Lower leg skin (tissue), 4 donors: ENCODE measurements around the gene GORASP1. TPM values are rescaled to one million over a fixed set of nuclear protein-coding genes. Genes with fewer than 3 reads are reported as not detected.

Experiments
- DNase-seq, 2 donors: peaks; one replicate each; pipeline ENCODE4 v3.0.0-alpha.2; 2019; ENCODE audit warnings: low spot score in 2 of 2
- H3K4me3 ChIP-seq: fragments of 200-600 bp; sonication (generic); 2 replicates; pipeline ENCODE4 v1.5.1; 2017; ENCODE audit warnings: mild to moderate bottlenecking, low read depth; ENCODE audit not compliant: poor library complexity, severe bottlenecking
- CTCF ChIP-seq, 3 donors: fragments of 450-650 bp; IDR thresholded peaks; one replicate each; pipeline ENCODE4 v1.5.1; 2016; ENCODE audit warnings: antibody characterized with exemption in 3 of 3, mild to moderate bottlenecking in 3 of 3, moderate library complexity in 2 of 3
- POLR2A ChIP-seq, 2 donors: fragments of 450-650 bp; IDR thresholded peaks; one replicate each; pipeline ENCODE4 v1.6.1; 2016 to 2017; ENCODE audit warnings: antibody characterized with exemption in 2 of 2, mild to moderate bottlenecking in 1 of 2, moderate library complexity in 1 of 2
- WGBS, 2 donors: methylation state at CpG; one replicate each; pipeline ENCODE4 v1.1.5; 2018; 5-methylcytosine and 5-hydroxymethylcytosine counted together
- intact Hi-C: fragments of 100-400 bp; cut with DNase I; formaldehyde crosslinking; loops from one replicate; pipeline ENCODE4 v1.15.0; 2023; ENCODE audit warnings: low total_unique reads
- total RNA-seq, 4 donors: library from RNA; depleted of rRNA; stranded (reverse); fragments of >200 nt; gene quantifications; one replicate each; pipeline ENCODE4 v1.1.0, GENCODE V29; 2016

GORASP1 gene
- total RNA-seq, 4 donors from 2014 or later, result 40.1 to 87.4 (median 56.4) TPM

GRCh38 chr3:39090922-39091321 lies 16.5 kb downstream of the GORASP1 start:
- WGBS, 2 donors, result 88 to 89% methylated on average over 2 of the region's 2 CpGs
- no peak for TF ChIP-seq POLR2A (IDR thresholded peaks at IDR 0.05)
- TF ChIP-seq CTCF (IDR thresholded peaks at IDR 0.05), result no peak
- H3K4me3 ChIP-seq, result no peak overlapping the region
- intact Hi-C loops, result no loop called here
- no peak for DNase-seq

- intact Hi-C loops, result no loop called here
- 82 to 90% methylated on average over 3 of the region's 3 CpGs for WGBS, 2 donors
- DNase-seq, result no peak
- no peak overlapping the region for H3K4me3 ChIP-seq
- no peak for TF ChIP-seq CTCF (IDR thresholded peaks at IDR 0.05)
- no peak for TF ChIP-seq POLR2A (IDR thresholded peaks at IDR 0.05)
Measured at GRCh38 chr3:39088889-39089288, 18.5 kb downstream of the GORASP1 start.

- WGBS, 2 donors, result 87 to 89% methylated on average over 3 of the region's 3 CpGs
- no peak for DNase-seq
- H3K4me3 ChIP-seq, result no peak overlapping the region
- intact Hi-C loops, result no loop called here
- no peak for TF ChIP-seq CTCF (IDR thresholded peaks at IDR 0.05)
- no peak for TF ChIP-seq POLR2A (IDR thresholded peaks at IDR 0.05)
Measured at GRCh38 chr3:39088456-39088855, 19.0 kb downstream of the GORASP1 start.

GRCh38 chr3:39086144-39086543 lies 21.3 kb downstream of the GORASP1 start:
- no peak for TF ChIP-seq CTCF (IDR thresholded peaks at IDR 0.05)
- no peak for TF ChIP-seq POLR2A (IDR thresholded peaks at IDR 0.05)
- H3K4me3 ChIP-seq, result no peak overlapping the region
- intact Hi-C loops, result no loop called here
- WGBS, 2 donors, result 74 to 75% methylated on average over 4 of the region's 4 CpGs
- DNase-seq, result no peak

- no peak overlapping the region for H3K4me3 ChIP-seq
- TF ChIP-seq POLR2A (IDR thresholded peaks at IDR 0.05), result no peak
- TF ChIP-seq CTCF (IDR thresholded peaks at IDR 0.05), result no peak
- intact Hi-C loops, result no loop called here
- DNase-seq, result no peak
- WGBS, 2 donors, result 94 to 97% methylated on average over 4 of the region's 4 CpGs
Measured at GRCh38 chr3:39082666-39083313, 24.6 kb downstream of the GORASP1 start.

GRCh38 chr3:39080026-39080425 lies 27.4 kb downstream of the GORASP1 start:
- TF ChIP-seq POLR2A (IDR thresholded peaks at IDR 0.05) (no peak), CTCF (IDR thresholded peaks at IDR 0.05) (no peak)
- DNase-seq, result no peak
- intact Hi-C loops, result no loop called here

More at GRCh38 chr3:39080026-39080425, 27.4 kb downstream of the GORASP1 start:
- no peak overlapping the region for H3K4me3 ChIP-seq
